Body of pancreas (tissue), 4 donors: ENCODE data around the gene UBE2V1.

Source experiments
- CTCF ChIP-seq, 7 experiments: fragments of 450-650 bp in 4 of 7; fragments of 200-600 bp in 3 of 7; sonication (generic) in 3 of 7; IDR thresholded peaks; one replicate each; pipeline ENCODE4 v1.5.1; 2016 to 2019; ENCODE audit warnings: antibody characterized with exemption in 7 of 7
- POLR2A ChIP-seq, 3 donors: fragments of 450-650 bp; IDR thresholded peaks; one replicate each; pipeline ENCODE4 v1.6.1; 2016; ENCODE audit warnings: antibody characterized with exemption in 3 of 3, mild to moderate bottlenecking in 2 of 3

GRCh38 chr20:50071039-50071888 lies 41.7 kb downstream of the UBE2V1 start:
- no peak for TF ChIP-seq POLR2A (IDR thresholded peaks at IDR 0.05)
- TF ChIP-seq CTCF (IDR thresholded peaks at IDR 0.05), result peak; percentile 97 to 100 (median 99)
